MCF 10A (cell line): Measurements from ENCODE around the gene GAL3ST2. TPM values are rescaled to one million over a fixed set of nuclear protein-coding genes. Genes with fewer than 3 reads are reported as not detected.
"Not testable (repeated sequence)": the region's sequence is repeated elsewhere in the genome, so short reads cannot be mapped to it uniquely, and the experiment has no call there.

Experiments used
- BruUV-seq: library from RNA; stranded (reverse); fragments of 400-500 nt; replicated peaks from 2 replicates; lab custom pipeline; 2021; lab: Mats Ljungman, UMichigan
- CTCF ChIA-PET: fragments of 300-600 bp; sonication (Branson Sonifier 250); formaldehyde crosslinking; extraction: SDS; loops from one replicate; lab custom pipeline; 2021; ENCODE audit warnings: antibody characterized with exemption, inconsistent platforms; lab: Yijun Ruan, JAX
- POLR2A ChIA-PET: fragments of 300-600, 350-650 bp; sonication (Branson Sonifier 250); formaldehyde crosslinking; extraction: SDS; loops from one replicate; lab custom pipeline; 2020; ENCODE audit warnings: antibody characterized with exemption, inconsistent platforms; lab: Yijun Ruan, JAX
- DNase-seq: peaks from one replicate; pipeline ENCODE4 v3.0.0-alpha.2; 2018; ENCODE audit not compliant: unreplicated experiment
- H3K27ac Mint-ChIP-seq: one replicate; pipeline ENCODE4 v1.8.0; 2022; ENCODE audit warnings: mild to moderate bottlenecking, low read depth, mixed read lengths; ENCODE audit not compliant: unreplicated experiment
- H3K27me3 Mint-ChIP-seq: one replicate; pipeline ENCODE4 v1.8.0; 2022; ENCODE audit warnings: mixed read lengths; ENCODE audit not compliant: insufficient read depth, unreplicated experiment
- H3K36me3 Mint-ChIP-seq: one replicate; pipeline ENCODE4 v1.8.0; 2022; ENCODE audit warnings: mild to moderate bottlenecking, moderate library complexity, mixed read lengths; ENCODE audit not compliant: insufficient read depth, unreplicated experiment
- H3K4me1 Mint-ChIP-seq: one replicate; pipeline ENCODE4 v1.8.0; 2022; ENCODE audit warnings: mixed read lengths; ENCODE audit not compliant: insufficient read depth, unreplicated experiment
- H3K4me3 Mint-ChIP-seq: one replicate; pipeline ENCODE4 v1.8.0; 2022; ENCODE audit warnings: mild to moderate bottlenecking, moderate library complexity, mixed read lengths; ENCODE audit not compliant: unreplicated experiment
- H3K9me3 Mint-ChIP-seq: one replicate; pipeline ENCODE4 v1.8.0; 2022; ENCODE audit warnings: mixed read lengths; ENCODE audit not compliant: unreplicated experiment
- intact Hi-C: fragments of 100-400 bp; cut with micrococcal nuclease; formaldehyde crosslinking; loops from 2 replicates; pipeline ENCODE4 v1.14.1; 2022
- total RNA-seq: library from RNA; stranded (reverse); gene quantifications from 2 replicates; pipeline ENCODE4 v1.2.3, GENCODE V29; 2022
- TF ChIP-seq, protein P1 (sequence below): fragments of 200-600 bp; IDR thresholded peaks from one replicate; pipeline ENCODE4 v1.8.0; 2022; ENCODE audit warnings: antibody characterized with exemption, mild to moderate bottlenecking; ENCODE audit not compliant: unreplicated experiment

GAL3ST2 gene
- total RNA-seq, 1 experiment from 2014 or later: not detected

DNA sequence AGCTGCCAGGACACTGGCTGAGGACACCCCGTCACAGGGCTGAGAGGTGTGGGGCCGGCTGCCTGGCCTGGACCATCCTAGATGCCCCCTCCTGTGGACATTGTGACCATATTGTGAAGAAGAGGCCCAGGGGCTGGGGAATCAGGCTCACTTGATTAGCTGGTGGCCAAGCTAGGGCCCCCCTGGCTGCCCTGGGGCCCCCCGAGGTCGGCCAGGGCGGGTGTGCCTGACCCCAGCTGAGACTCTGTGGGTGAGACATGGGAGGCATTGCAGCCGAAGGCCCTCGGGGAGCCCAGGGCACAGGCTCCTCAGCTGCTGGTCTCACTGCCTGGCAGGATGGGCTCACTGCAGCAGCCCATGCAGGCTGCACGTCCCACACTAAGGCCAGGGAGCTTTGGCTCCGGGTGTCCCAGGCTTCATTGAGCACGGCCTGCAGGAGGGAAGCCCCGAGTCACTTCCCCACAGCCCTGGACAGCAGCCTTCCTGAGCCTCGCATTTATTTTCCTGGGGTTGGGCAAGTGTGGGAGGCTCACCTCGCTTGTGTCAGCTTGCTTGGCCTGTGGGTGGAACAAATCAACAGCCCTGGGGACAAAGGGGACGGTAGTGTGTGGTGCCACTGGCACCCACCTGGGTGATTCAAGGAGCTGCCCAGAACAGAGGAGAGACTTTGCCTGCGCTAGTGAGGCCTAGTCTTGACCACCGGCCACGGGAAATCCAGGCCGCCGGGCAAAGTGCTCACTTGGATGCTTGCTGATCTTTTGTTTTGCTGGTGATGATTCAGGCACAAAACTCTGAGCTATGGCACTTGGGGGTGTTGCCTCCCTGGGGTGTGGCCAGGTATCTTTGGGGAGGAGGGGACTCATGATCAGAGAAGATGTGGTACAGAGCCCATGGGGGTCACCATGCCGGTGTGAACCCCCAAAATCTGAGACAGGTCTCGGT, 1.3 kb downstream of the GAL3ST2 start:
- peak; percentile 23 for DNase-seq
- CTCF ChIA-PET: no interaction called here
- Mint-ChIP-seq H3K4me1 (no peaks in the 10 kb centered on the region), H3K9me3 (no peaks in the 10 kb centered on the region), H3K27ac (no peak overlapping the region), H3K4me3 (no peak overlapping the region), H3K36me3 (no peaks in the 10 kb centered on the region), H3K27me3 (no peaks in the 10 kb centered on the region)
- TF ChIP-seq, protein P1, sequence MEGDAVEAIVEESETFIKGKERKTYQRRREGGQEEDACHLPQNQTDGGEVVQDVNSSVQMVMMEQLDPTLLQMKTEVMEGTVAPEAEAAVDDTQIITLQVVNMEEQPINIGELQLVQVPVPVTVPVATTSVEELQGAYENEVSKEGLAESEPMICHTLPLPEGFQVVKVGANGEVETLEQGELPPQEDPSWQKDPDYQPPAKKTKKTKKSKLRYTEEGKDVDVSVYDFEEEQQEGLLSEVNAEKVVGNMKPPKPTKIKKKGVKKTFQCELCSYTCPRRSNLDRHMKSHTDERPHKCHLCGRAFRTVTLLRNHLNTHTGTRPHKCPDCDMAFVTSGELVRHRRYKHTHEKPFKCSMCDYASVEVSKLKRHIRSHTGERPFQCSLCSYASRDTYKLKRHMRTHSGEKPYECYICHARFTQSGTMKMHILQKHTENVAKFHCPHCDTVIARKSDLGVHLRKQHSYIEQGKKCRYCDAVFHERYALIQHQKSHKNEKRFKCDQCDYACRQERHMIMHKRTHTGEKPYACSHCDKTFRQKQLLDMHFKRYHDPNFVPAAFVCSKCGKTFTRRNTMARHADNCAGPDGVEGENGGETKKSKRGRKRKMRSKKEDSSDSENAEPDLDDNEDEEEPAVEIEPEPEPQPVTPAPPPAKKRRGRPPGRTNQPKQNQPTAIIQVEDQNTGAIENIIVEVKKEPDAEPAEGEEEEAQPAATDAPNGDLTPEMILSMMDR: no peak
- no TSS peak for BruUV-seq
- POLR2A ChIA-PET: interaction anchor here (0.9 to 1.4 kb wide), 3 partner anchors 11 to 26 kb away, joined by 3 to 7 read pairs (median 5); no protein-coding TSS in a partner anchor
- intact Hi-C loops: no loop called here

DNA sequence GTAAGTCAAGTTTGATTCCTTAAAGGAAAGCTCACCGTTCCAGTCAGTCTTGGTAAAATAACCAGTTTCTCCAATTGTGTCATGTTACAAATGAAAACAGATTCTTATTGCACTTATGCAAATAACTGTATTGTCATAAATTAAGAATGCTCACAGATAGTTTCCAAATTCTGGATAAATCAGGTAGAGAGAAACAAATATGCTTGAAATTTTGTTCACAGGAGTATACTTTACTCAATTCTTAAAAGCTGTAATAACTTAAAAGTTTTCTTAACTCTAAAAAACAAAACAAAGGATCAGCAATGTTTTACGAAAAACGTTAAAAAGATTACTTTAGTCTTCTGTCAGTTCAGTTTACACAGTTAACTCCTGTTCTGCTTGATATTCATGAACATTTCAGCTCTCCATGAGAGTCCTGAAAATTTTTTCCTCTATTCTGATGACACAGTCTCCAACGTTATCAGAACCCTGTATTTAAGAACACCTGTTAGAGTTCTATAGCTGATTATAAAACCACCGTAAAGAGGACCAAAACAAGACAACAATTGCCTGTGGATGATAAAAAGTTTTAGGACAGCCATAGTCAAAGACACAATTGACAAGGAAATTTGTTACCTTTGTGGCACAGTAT, 4.4 kb downstream of the GAL3ST2 start:
- ChIA-PET POLR2A (interaction anchor here (0.8 kb wide), 1 partner anchor 47 kb away, joined by 4 read pairs; the partner anchor contains the start of gene D2HGDH), CTCF (no interaction called here)
- TF ChIP-seq, protein P1: no peak
- no peak overlapping the region for H3K4me3 Mint-ChIP-seq
- H3K9me3 Mint-ChIP-seq: no peaks in the 10 kb centered on the region
- DNase-seq: no peak
- intact Hi-C loops: no loop called here
- no peaks in the 10 kb centered on the region for H3K4me1 Mint-ChIP-seq
- H3K27ac Mint-ChIP-seq: no peak overlapping the region
- no peaks in the 10 kb centered on the region for H3K36me3 Mint-ChIP-seq
- peaks cover 6% of the 10 kb centered on the region for H3K27me3 Mint-ChIP-seq
- no TSS peak for BruUV-seq

- POLR2A ChIA-PET, H3K4me3 Mint-ChIP-seq, CTCF ChIA-PET: not testable (repeated sequence)
These were observed 5.4 kb downstream of the GAL3ST2 start for GRCh38 chr2:241782053-241782452.

GRCh38 chr2:241788135-241788534, 11.5 kb downstream of the GAL3ST2 start:
- H3K9me3 Mint-ChIP-seq: no peaks in the 10 kb centered on the region
- peaks cover 6% of the 10 kb centered on the region for H3K36me3 Mint-ChIP-seq
- no peak overlapping the region for H3K27ac Mint-ChIP-seq
- ChIA-PET POLR2A (no interaction called here), CTCF (interaction anchor here (0.6 kb wide), 1 partner anchor 589 kb away, joined by 3 read pairs; no protein-coding TSS in a partner anchor)
- BruUV-seq: no TSS peak
- peaks cover 48% of the 10 kb centered on the region for H3K27me3 Mint-ChIP-seq
- TF ChIP-seq, protein P1: no peak
- intact Hi-C loops: loop anchor here (5.0 kb wide), 1 partner anchor 226 kb away; no protein-coding TSS in a partner anchor
- peaks cover 6% of the 10 kb centered on the region for H3K4me1 Mint-ChIP-seq
- H3K4me3 Mint-ChIP-seq: no peak overlapping the region
- DNase-seq: no peak

More at GRCh38 chr2:241782053-241782452, 5.4 kb downstream of the GAL3ST2 start:
- intact Hi-C loops, H3K4me1 Mint-ChIP-seq, H3K27ac Mint-ChIP-seq, DNase-seq, H3K36me3 Mint-ChIP-seq, BruUV-seq, H3K9me3 Mint-ChIP-seq: not testable (repeated sequence)
- peaks cover 16% of the 10 kb centered on the region for H3K27me3 Mint-ChIP-seq
